Caco-2 (cell line): ENCODE measurements around the gene NRSN1. TPM values are rescaled to one million over a fixed set of nuclear protein-coding genes. Genes with fewer than 3 reads are reported as not detected.
"Not testable (repeated sequence)": the region's sequence is repeated elsewhere in the genome, so short reads cannot be mapped to it uniquely, and the experiment has no call there.

Experiments
- BruUV-seq: library from RNA; stranded (reverse); fragments of 400-500 nt; replicated peaks from 2 replicates; lab custom pipeline; 2021; lab: Mats Ljungman, UMichigan
- CTCF ChIA-PET: fragments of 300-600 bp; sonication (Branson Sonifier 250); formaldehyde crosslinking; loops from one replicate; lab custom pipeline; 2022; ENCODE audit warnings: antibody characterized with exemption; lab: Charles Lee
- POLR2A ChIA-PET: fragments of 300-600 bp; sonication (Branson Sonifier 250); formaldehyde crosslinking; loops from one replicate; lab custom pipeline; 2022; ENCODE audit warnings: antibody characterized with exemption; lab: Charles Lee
- DNase-seq, 2 experiments: peaks; one replicate each; pipeline versions ENCODE4 v3.0.0 to v3.0.0-alpha.2; 2020 to 2022
- H3K27me3 ChIP-seq: replicated peaks from 2 replicates; pipeline ENCODE4 v1.6.0; 2011; ENCODE audit warnings: low read length; ENCODE audit not compliant: control insufficient read depth, insufficient read depth
- H3K36me3 ChIP-seq: 2 replicates; pipeline ENCODE4 v1.5.1; 2011; ENCODE audit warnings: low read length; ENCODE audit not compliant: control insufficient read depth, insufficient read depth
- H3K4me1 ChIP-seq: fragments of 250-450 bp; sonication (Bioruptor Pico); 2 replicates; pipeline ENCODE4 v1.5.1; 2020; ENCODE audit warnings: mild to moderate bottlenecking
- H3K4me3 ChIP-seq: 2 replicates; pipeline ENCODE4 v1.5.1; 2011; ENCODE audit warnings: low read depth, mild to moderate bottlenecking, control low read depth, low read length
- H3K9me3 ChIP-seq: fragments of 250-450 bp; sonication (Bioruptor Pico); 2 replicates; pipeline ENCODE4 v1.5.1; 2020; ENCODE audit warnings: mild to moderate bottlenecking, moderate library complexity
- H3K27ac Mint-ChIP-seq: one replicate; pipeline ENCODE4 v1.8.0; 2022; ENCODE audit warnings: mixed read lengths; ENCODE audit not compliant: unreplicated experiment
- H3K27me3 Mint-ChIP-seq: one replicate; pipeline ENCODE4 v1.8.0; 2022; ENCODE audit warnings: mixed read lengths; ENCODE audit not compliant: insufficient read depth, unreplicated experiment
- H3K36me3 Mint-ChIP-seq: one replicate; pipeline ENCODE4 v1.8.0; 2022; ENCODE audit warnings: mild to moderate bottlenecking, mixed read lengths; ENCODE audit not compliant: insufficient read depth, unreplicated experiment
- H3K4me1 Mint-ChIP-seq: one replicate; pipeline ENCODE4 v1.8.0; 2022; ENCODE audit warnings: low read depth, mixed read lengths; ENCODE audit not compliant: unreplicated experiment
- H3K4me3 Mint-ChIP-seq: one replicate; pipeline ENCODE4 v1.8.0; 2022; ENCODE audit warnings: mild to moderate bottlenecking, moderate library complexity, mixed read lengths; ENCODE audit not compliant: unreplicated experiment
- H3K9me3 Mint-ChIP-seq: one replicate; pipeline ENCODE4 v1.8.0; 2022; ENCODE audit warnings: mixed read lengths; ENCODE audit not compliant: unreplicated experiment
- CTCF ChIP-seq, 2 experiments: fragments of 200-600 bp in 1 of 2; IDR thresholded peaks; 1 replicate in 1 of 2; 2 replicates in 1 of 2; pipeline versions ENCODE4 v1.5.1 to v1.8.0; 2011 to 2022; ENCODE audit warnings: antibody characterized with exemption in 1 of 2, control low read depth in 1 of 2, inconsistent platforms in 1 of 2, low read depth in 1 of 2, low read length in 1 of 2, mild to moderate bottlenecking in 1 of 2, moderate library complexity in 1 of 2; ENCODE audit not compliant: insufficient read depth in 1 of 2, severe bottlenecking in 1 of 2, unreplicated experiment in 1 of 2
- intact Hi-C: fragments of 100-400 bp; cut with micrococcal nuclease; formaldehyde crosslinking; loops from one replicate; pipeline ENCODE4 v1.10.0; 2022; ENCODE audit not compliant: unreplicated experiment
- total RNA-seq: library from RNA; stranded (reverse); gene quantifications from 2 replicates; pipeline ENCODE4 v1.2.3, GENCODE V29; 2022

Gene NRSN1
- total RNA-seq, 1 experiment from 2014 or later: not detected

DNA sequence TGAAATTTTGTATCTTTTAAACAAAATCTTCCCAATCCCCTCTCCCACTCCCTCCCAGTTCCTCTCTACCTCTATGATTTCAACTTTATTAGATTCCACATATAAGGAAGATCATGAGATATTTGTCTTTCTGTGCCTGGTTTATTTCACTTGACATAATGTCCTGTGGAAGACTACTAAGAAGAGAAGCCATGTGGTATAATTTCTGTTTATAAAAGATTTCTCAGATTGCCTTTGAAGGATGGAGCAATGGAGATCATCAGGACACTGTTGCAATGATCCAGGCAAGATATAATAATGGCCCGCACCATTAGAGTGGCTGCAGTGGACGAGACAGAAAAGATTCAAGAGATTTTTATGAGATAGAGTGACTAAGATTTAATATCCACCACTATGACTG is 13.1 kb downstream of the NRSN1 start:
- POLR2A ChIA-PET: no interaction called here
- Mint-ChIP-seq H3K4me3 (no peak overlapping the region), H3K27ac (no peak overlapping the region), H3K4me1 (no peaks in the 10 kb centered on the region), H3K27me3 (no peaks in the 10 kb centered on the region), H3K9me3 (no peaks in the 10 kb centered on the region), H3K36me3 (peaks cover 15% of the 10 kb centered on the region)
- Histone ChIP-seq H3K27me3 (no peaks in the 10 kb centered on the region), H3K36me3 (no peaks in the 10 kb centered on the region), H3K9me3 (no peaks in the 10 kb centered on the region), H3K4me3 (no peak overlapping the region), H3K4me1 (no peaks in the 10 kb centered on the region)
- CTCF ChIA-PET: no interaction called here
- BruUV-seq: no TSS peak
- no peak for DNase-seq
- TF ChIP-seq CTCF (IDR thresholded peaks at IDR 0.05; ENCODE audit: insufficient read depth in 1 of 2, low read depth in 1 of 2, low read length in 1 of 2, severe bottlenecking in 1 of 2, unreplicated experiment in 1 of 2): no peak
- intact Hi-C loops: no loop called here

DNA sequence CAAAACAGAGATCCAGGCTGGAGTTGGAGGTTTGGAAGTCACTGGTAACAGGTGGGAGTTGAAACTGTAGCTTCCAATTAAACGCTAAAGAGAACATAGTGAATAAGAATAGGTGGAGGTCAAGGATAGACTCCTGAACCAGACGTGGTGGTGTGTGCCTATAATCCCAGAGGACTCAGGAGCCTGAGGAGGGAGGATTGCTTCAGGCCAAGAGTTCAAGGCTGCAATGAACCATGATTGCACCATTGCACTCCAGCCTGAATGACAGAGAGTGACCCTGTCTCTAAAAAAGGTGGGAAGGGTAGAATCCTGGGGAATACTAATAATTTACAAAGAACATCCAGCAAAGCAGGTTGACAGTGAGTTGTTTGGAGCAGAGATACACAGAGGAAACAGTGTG is 13.6 kb downstream of the NRSN1 start:
- Histone ChIP-seq H3K9me3 (no peaks in the 10 kb centered on the region), H3K4me1 (no peaks in the 10 kb centered on the region), H3K27me3 (no peaks in the 10 kb centered on the region), H3K36me3 (no peaks in the 10 kb centered on the region; the same call in 1 of the 2 replicates), H3K4me3 (no peak overlapping the region)
- Mint-ChIP-seq H3K4me3 (no peak overlapping the region), H3K27ac (no peak overlapping the region), H3K9me3 (no peaks in the 10 kb centered on the region), H3K27me3 (no peaks in the 10 kb centered on the region), H3K36me3 (peaks cover 15% of the 10 kb centered on the region), H3K4me1 (no peaks in the 10 kb centered on the region)
- intact Hi-C loops: no loop called here
- ChIA-PET POLR2A (no interaction called here), CTCF (no interaction called here)
- no peak for DNase-seq
- no peak for TF ChIP-seq CTCF (IDR thresholded peaks at IDR 0.05; ENCODE audit: insufficient read depth in 1 of 2, low read depth in 1 of 2, low read length in 1 of 2, severe bottlenecking in 1 of 2, unreplicated experiment in 1 of 2)
- BruUV-seq: no TSS peak

DNA sequence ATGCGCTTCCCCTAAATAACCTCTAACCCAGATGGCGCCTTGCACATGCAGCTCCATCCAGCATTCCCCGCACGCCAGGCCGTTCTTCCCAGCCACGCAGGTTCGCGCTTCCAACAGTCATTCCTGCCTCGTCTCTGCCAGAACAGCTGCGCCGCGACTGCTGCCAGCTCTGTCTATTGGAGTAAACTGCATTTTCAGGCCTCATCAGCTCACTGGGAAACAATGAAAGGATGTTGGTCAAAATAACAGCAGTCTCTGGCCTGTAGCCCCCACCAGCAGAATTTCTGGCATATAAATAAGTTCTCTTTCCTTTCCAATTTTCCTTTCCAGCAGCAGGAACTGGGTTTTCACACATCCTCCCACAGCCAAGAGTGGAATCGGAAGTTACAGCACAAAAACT is 14.6 kb downstream of the NRSN1 start:
- TF ChIP-seq CTCF (IDR thresholded peaks at IDR 0.05; ENCODE audit: insufficient read depth in 1 of 2, low read depth in 1 of 2, low read length in 1 of 2, severe bottlenecking in 1 of 2, unreplicated experiment in 1 of 2): no peak
- BruUV-seq: no TSS peak
- no peaks in the 10 kb centered on the region for H3K27me3 Mint-ChIP-seq
- H3K4me3 Mint-ChIP-seq: no peak overlapping the region
- H3K36me3 ChIP-seq: no peaks in the 10 kb centered on the region; the same call in 1 of the 2 replicates
- no peaks in the 10 kb centered on the region for H3K9me3 Mint-ChIP-seq
- H3K4me1 ChIP-seq: no peaks in the 10 kb centered on the region
- no peak overlapping the region for H3K4me3 ChIP-seq
- H3K36me3 Mint-ChIP-seq: peaks cover 20% of the 10 kb centered on the region
- H3K9me3 ChIP-seq: no peaks in the 10 kb centered on the region
- POLR2A ChIA-PET: no interaction called here
- CTCF ChIA-PET: no interaction called here
- no peaks in the 10 kb centered on the region for H3K4me1 Mint-ChIP-seq
- intact Hi-C loops: no loop called here
- no peaks in the 10 kb centered on the region for H3K27me3 ChIP-seq
- no peak overlapping the region for H3K27ac Mint-ChIP-seq
- DNase-seq: no peak

- H3K4me3 Mint-ChIP-seq, BruUV-seq, H3K27ac Mint-ChIP-seq, CTCF ChIA-PET, H3K9me3 ChIP-seq, intact Hi-C loops, H3K36me3 ChIP-seq, POLR2A ChIA-PET, H3K27me3 ChIP-seq, H3K4me3 ChIP-seq, H3K27me3 Mint-ChIP-seq, DNase-seq, H3K9me3 Mint-ChIP-seq: not testable (repeated sequence)
- Mint-ChIP-seq H3K4me1 (peaks cover 10% of the 10 kb centered on the region), H3K36me3 (peaks cover 37% of the 10 kb centered on the region)
- H3K4me1 ChIP-seq: peaks cover 18% of the 10 kb centered on the region
Observed at GRCh38 chr6:24142733-24143132, 16.7 kb downstream of the NRSN1 start.
